Esophagus (tissue), 2 donors: ENCODE data around the gene MDM4. TPM values are rescaled to one million over a fixed set of nuclear protein-coding genes. Genes with fewer than 3 reads are reported as not detected.

ENCODE experiments used
- H3K27ac ChIP-seq, 2 donors: one replicate each; pipeline ENCODE4 v1.5.1; 2013; ENCODE audit warnings: low read depth in 2 of 2, mild to moderate bottlenecking in 2 of 2, inconsistent platforms in 1 of 2, low read length in 1 of 2, moderate library complexity in 1 of 2
- H3K27me3 ChIP-seq, 2 donors: one replicate each; pipeline ENCODE4 v1.6.1; 2013; ENCODE audit warnings: low read length in 2 of 2, control low read depth in 1 of 2, mild to moderate bottlenecking in 1 of 2; ENCODE audit not compliant: insufficient read depth in 2 of 2, control insufficient read depth in 1 of 2
- H3K36me3 ChIP-seq, 2 donors: one replicate each; pipeline ENCODE4 v1.6.1; 2013; ENCODE audit warnings: low read length in 1 of 2; ENCODE audit not compliant: control insufficient read depth in 2 of 2, insufficient read depth in 2 of 2
- H3K4me1 ChIP-seq, 2 donors: one replicate each; pipeline ENCODE4 v1.6.1; 2013; ENCODE audit warnings: low read length in 1 of 2; ENCODE audit not compliant: control insufficient read depth in 2 of 2, insufficient read depth in 2 of 2
- H3K4me3 ChIP-seq, 2 donors: one replicate each; pipeline ENCODE4 v1.5.1; 2013; ENCODE audit warnings: low read length in 2 of 2, mild to moderate bottlenecking in 2 of 2, low read depth in 1 of 2, moderate library complexity in 1 of 2
- H3K9me3 ChIP-seq, 2 donors: one replicate each; pipeline ENCODE4 v1.6.1; 2013; ENCODE audit warnings: mild to moderate bottlenecking in 2 of 2, low read depth in 1 of 2, low read length in 1 of 2, moderate library complexity in 1 of 2; ENCODE audit not compliant: control insufficient read depth in 2 of 2, insufficient read depth in 1 of 2
- WGBS, 2 donors: extraction: QIAGEN DNeasy Blood & Tissue Kit; methylation state at CpG; one replicate each; pipeline ENCODE4 v1.1.7; 2013; 5-methylcytosine and 5-hydroxymethylcytosine counted together
- polyA plus RNA-seq, 2 donors: library from polyadenylated mRNA; stranded (reverse); fragments of 200-250 nt; gene quantifications; one replicate each; pipeline ENCODE4 v1.2.3, GENCODE V29; 2013
- donor health status: healthy with polysubstance abuse.
- donor health status: Bipolar disorder and iron deficiency.

Gene MDM4
- polyA plus RNA-seq, 2 donors: 4.0 to 14.0 TPM

GRCh38 chr1:204598319-204598969 lies 82.2 kb downstream of the MDM4 start:
- Histone ChIP-seq H3K27ac (no peak overlapping the region), H3K4me1 (peaks cover 0 to 5% of the 10 kb centered on the region in 2 donors), H3K4me3 (no peak overlapping the region), H3K9me3 (no peaks in the 10 kb centered on the region), H3K36me3 (no peaks in the 10 kb centered on the region), H3K27me3 (no peaks in the 10 kb centered on the region)
- 56 to 69% methylated on average over 4 of the region's 4 CpGs for WGBS, 2 donors

- WGBS, 2 donors: 64 to 68% methylated on average over 8 of the region's 8 CpGs
- Histone ChIP-seq H3K27me3 (no peaks in the 10 kb centered on the region), H3K4me3 (no peak overlapping the region), H3K9me3 (no peaks in the 10 kb centered on the region), H3K27ac (no peak overlapping the region), H3K4me1 (peaks cover 0 to 5% of the 10 kb centered on the region in 2 donors), H3K36me3 (no peaks in the 10 kb centered on the region)
Observed at GRCh38 chr1:204599098-204599497, 82.9 kb downstream of the MDM4 start.

GRCh38 chr1:204599596-204599995 lies 83.4 kb downstream of the MDM4 start:
- Histone ChIP-seq H3K36me3 (no peaks in the 10 kb centered on the region), H3K9me3 (no peaks in the 10 kb centered on the region), H3K27me3 (no peaks in the 10 kb centered on the region), H3K4me3 (no peak overlapping the region), H3K4me1 (peaks cover 0 to 5% of the 10 kb centered on the region in 2 donors), H3K27ac (no peak overlapping the region)
- 77 to 78% methylated on average over 10 of the region's 10 CpGs for WGBS, 2 donors

GRCh38 chr1:204600203-204600602 lies 84.0 kb downstream of the MDM4 start:
- no peaks in the 10 kb centered on the region for H3K27me3 ChIP-seq
- H3K4me1 ChIP-seq: peaks cover 0 to 5% of the 10 kb centered on the region in 2 donors
- H3K36me3 ChIP-seq: no peaks in the 10 kb centered on the region
- WGBS, 2 donors: 82 to 86% methylated on average over 5 of the region's 5 CpGs
- H3K27ac ChIP-seq: no peak overlapping the region
- no peaks in the 10 kb centered on the region for H3K9me3 ChIP-seq
- H3K4me3 ChIP-seq: no peak overlapping the region

- 89 to 92% methylated on average over 4 of the region's 4 CpGs for WGBS, 2 donors
Observed at GRCh38 chr1:204600968-204601367, 84.8 kb downstream of the MDM4 start.

GRCh38 chr1:204602111-204602579 lies 85.9 kb downstream of the MDM4 start:
- no peaks in the 10 kb centered on the region for H3K9me3 ChIP-seq
- H3K36me3 ChIP-seq: no peaks in the 10 kb centered on the region
- peaks cover 0 to 5% of the 10 kb centered on the region in 2 donors for H3K4me1 ChIP-seq
- no peak overlapping the region for H3K4me3 ChIP-seq
- 52 to 54% methylated on average over 6 of the region's 6 CpGs for WGBS, 2 donors
- no peak overlapping the region for H3K27ac ChIP-seq
- no peaks in the 10 kb centered on the region for H3K27me3 ChIP-seq

More at GRCh38 chr1:204600968-204601367, 84.8 kb downstream of the MDM4 start:
- no peaks in the 10 kb centered on the region for H3K27me3 ChIP-seq
- H3K4me1 ChIP-seq: peaks cover 0 to 5% of the 10 kb centered on the region in 2 donors
- no peak overlapping the region for H3K27ac ChIP-seq
- no peaks in the 10 kb centered on the region for H3K36me3 ChIP-seq
- H3K9me3 ChIP-seq: no peaks in the 10 kb centered on the region
- H3K4me3 ChIP-seq: no peak overlapping the region

GRCh38 chr1:204602871-204603542 lies 86.8 kb downstream of the MDM4 start:
- no peaks in the 10 kb centered on the region for H3K36me3 ChIP-seq
- H3K9me3 ChIP-seq: no peaks in the 10 kb centered on the region
- WGBS, 2 donors: 71 to 80% methylated on average over 6 of the region's 6 CpGs
- H3K27ac ChIP-seq: no peak overlapping the region
- H3K4me3 ChIP-seq: no peak overlapping the region
- peaks cover 0 to 5% of the 10 kb centered on the region in 2 donors for H3K4me1 ChIP-seq
- no peaks in the 10 kb centered on the region for H3K27me3 ChIP-seq

- H3K27ac ChIP-seq: no peak overlapping the region
- H3K36me3 ChIP-seq: no peaks in the 10 kb centered on the region
- WGBS, 2 donors: 74 to 75% methylated on average over 7 of the region's 7 CpGs
- no peaks in the 10 kb centered on the region for H3K9me3 ChIP-seq
- H3K4me3 ChIP-seq: no peak overlapping the region
- no peaks in the 10 kb centered on the region for H3K4me1 ChIP-seq
- no peaks in the 10 kb centered on the region for H3K27me3 ChIP-seq
Observed at GRCh38 chr1:204605791-204606190, 89.6 kb downstream of the MDM4 start.
